Measurements from ENCODE around the gene SLC49A4.

The SLC49A4 gene

GRCh38 chr3:122882361-122882947 is 87.6 kb downstream of the SLC49A4 start:
- DNase-seq (ENCODE audit: low read depth), result no peak
- no peak overlapping the region for H3K4me3 ChIP-seq (ENCODE audit: control insufficient read depth, low read depth, low read length)
- TF ChIP-seq CTCF (conservative IDR thresholded peaks at IDR 0.05; ENCODE audit: control insufficient read depth, insufficient read depth, low read depth, low read length), result no peak

GRCh38 chr3:122886251-122886650 is 91.4 kb downstream of the SLC49A4 start:
- no peak for DNase-seq (ENCODE audit: low read depth)
- TF ChIP-seq CTCF (conservative IDR thresholded peaks at IDR 0.05; ENCODE audit: control insufficient read depth, insufficient read depth, low read depth, low read length), result no peak
- no peak overlapping the region for H3K4me3 ChIP-seq (ENCODE audit: control insufficient read depth, low read depth, low read length)

GRCh38 chr3:122886946-122887345 is 92.1 kb downstream of the SLC49A4 start:
- TF ChIP-seq CTCF (conservative IDR thresholded peaks at IDR 0.05; ENCODE audit: control insufficient read depth, insufficient read depth, low read depth, low read length), result no peak
- DNase-seq (ENCODE audit: low read depth), result no peak
- no peak overlapping the region for H3K4me3 ChIP-seq (ENCODE audit: control insufficient read depth, low read depth, low read length)

GRCh38 chr3:122890077-122890719 is 95.3 kb downstream of the SLC49A4 start:
- H3K4me3 ChIP-seq (ENCODE audit: control insufficient read depth, low read depth, low read length), result no peak overlapping the region
- DNase-seq (ENCODE audit: low read depth), result peak; percentile 85
- no peak for TF ChIP-seq CTCF (conservative IDR thresholded peaks at IDR 0.05; ENCODE audit: control insufficient read depth, insufficient read depth, low read depth, low read length)

GRCh38 chr3:122890720-122891220 is 95.9 kb downstream of the SLC49A4 start:
- TF ChIP-seq CTCF (conservative IDR thresholded peaks at IDR 0.05; ENCODE audit: control insufficient read depth, insufficient read depth, low read depth, low read length), result no peak
- DNase-seq (ENCODE audit: low read depth), result no peak
- H3K4me3 ChIP-seq (ENCODE audit: control insufficient read depth, low read depth, low read length), result no peak overlapping the region

- H3K4me3 ChIP-seq (ENCODE audit: control insufficient read depth, low read depth, low read length), result no peak overlapping the region
- TF ChIP-seq CTCF (conservative IDR thresholded peaks at IDR 0.05; ENCODE audit: control insufficient read depth, insufficient read depth, low read depth, low read length), result no peak
- no peak for DNase-seq (ENCODE audit: low read depth)
Observed at GRCh38 chr3:122892118-122892960, 97.5 kb downstream of the SLC49A4 start.

Data from fibroblast of mammary gland (primary cell).